Neural progenitor cell (in vitro differentiated cells): ENCODE results near the gene DTNB. TPM values are rescaled to one million over a fixed set of nuclear protein-coding genes. Genes with fewer than 3 reads are reported as not detected.

Experiments used
- DNase-seq: peaks from one replicate; pipeline ENCODE4 v3.0.0-alpha.2; 2016; ENCODE audit warnings: low spot score
- H2AFZ ChIP-seq: fragments of 200-600 bp; sonication (generic); replicated peaks from 2 replicates; pipeline ENCODE4 v1.6.1; 2016; ENCODE audit warnings: antibody characterized with exemption
- H3F3A ChIP-seq: fragments of 200-600 bp; sonication (generic); 2 replicates; pipeline ENCODE4 v1.6.1; 2016; ENCODE audit warnings: antibody characterized with exemption, low read depth
- H3K27ac ChIP-seq: fragments of 200-600 bp; sonication (generic); 2 replicates; pipeline ENCODE4 v1.5.1; 2016; ENCODE audit warnings: mild to moderate bottlenecking
- H3K27me3 ChIP-seq: fragments of 200-600 bp; sonication (generic); 2 replicates; pipeline ENCODE4 v1.6.1; 2016; ENCODE audit warnings: mild to moderate bottlenecking, moderate library complexity
- H3K36me3 ChIP-seq: fragments of 200-600 bp; sonication (generic); 2 replicates; pipeline ENCODE4 v1.5.1; 2016
- H3K4me1 ChIP-seq: fragments of 200-600 bp; sonication (generic); 2 replicates; pipeline ENCODE4 v1.6.1; 2016; ENCODE audit warnings: mixed run types
- H3K4me2 ChIP-seq: fragments of 200-600 bp; sonication (generic); 2 replicates; pipeline ENCODE4 v1.6.1; 2016
- H3K4me3 ChIP-seq: fragments of 200-600 bp; sonication (generic); 2 replicates; pipeline ENCODE4 v1.5.1; 2016
- H3K79me2 ChIP-seq: fragments of 200-600 bp; sonication (generic); 2 replicates; pipeline ENCODE4 v1.6.1; 2016; ENCODE audit warnings: low read depth
- H3K9ac ChIP-seq: fragments of 200-600 bp; sonication (generic); 2 replicates; pipeline ENCODE4 v1.6.1; 2016
- H3K9me3 ChIP-seq: fragments of 200-600 bp; sonication (generic); 2 replicates; pipeline ENCODE4 v1.5.1; 2016; ENCODE audit warnings: low read depth
- H4K20me1 ChIP-seq: fragments of 200-600 bp; sonication (generic); 2 replicates; pipeline ENCODE4 v1.6.1; 2016; ENCODE audit warnings: low read depth
- H3K27ac Mint-ChIP-seq: 3 replicates; pipeline ENCODE4 v1.8.0; 2021; ENCODE audit warnings: mixed read lengths
- H3K27me3 Mint-ChIP-seq: 2 replicates; pipeline ENCODE4 v1.8.0; 2022; ENCODE audit warnings: low read depth, mild to moderate bottlenecking, inconsistent platforms, moderate library complexity, mixed read lengths; ENCODE audit not compliant: insufficient read depth
- H3K36me3 Mint-ChIP-seq: 3 replicates; pipeline ENCODE4 v1.8.0; 2021; ENCODE audit warnings: mixed read lengths
- H3K4me1 Mint-ChIP-seq: 3 replicates; pipeline ENCODE4 v1.8.0; 2021; ENCODE audit warnings: mixed read lengths
- H3K4me3 Mint-ChIP-seq: 3 replicates; pipeline ENCODE4 v1.8.0; 2021; ENCODE audit warnings: mild to moderate bottlenecking, moderate library complexity, mixed read lengths
- H3K9me3 Mint-ChIP-seq: 3 replicates; pipeline ENCODE4 v1.8.0; 2020; ENCODE audit warnings: mixed read lengths
- EZH2 ChIP-seq: fragments of 200-600 bp; sonication (generic); IDR thresholded peaks from 2 replicates; pipeline ENCODE4 v1.6.1; 2017; ENCODE audit warnings: antibody characterized with exemption, mild to moderate bottlenecking, moderate library complexity
- EZH2phosphoT487 ChIP-seq: fragments of 200-600 bp; sonication (generic); IDR thresholded peaks from 2 replicates; pipeline ENCODE4 v1.6.1; 2017; ENCODE audit warnings: antibody characterized with exemption
- total RNA-seq: library from RNA; depleted of rRNA; stranded (reverse); fragments of >200 nt; gene quantifications from 2 replicates; pipeline ENCODE4 v1.2.3, GENCODE V29; 2015; ENCODE audit warnings: low replicate concordance
- TF ChIP-seq, protein P1 (sequence below): fragments of 200-600 bp; sonication (generic); IDR thresholded peaks from 2 replicates; pipeline ENCODE4 v1.5.1; 2017; ENCODE audit warnings: antibody characterized with exemption, mild to moderate bottlenecking

Gene DTNB
- total RNA-seq, 1 donor from 2014 or later, result 27.1 TPM

GRCh38 chr2:25714740-25715139 is 41.4 kb upstream of the DTNB start:
- Histone ChIP-seq H3K36me3 (no peaks in the 10 kb centered on the region), H4K20me1 (no peaks in the 10 kb centered on the region), H3F3A (no peaks in the 10 kb centered on the region), H3K9ac (no peak overlapping the region), H3K4me1 (peaks cover 11% of the 10 kb centered on the region), H3K9me3 (no peaks in the 10 kb centered on the region), H3K4me2 (no peak overlapping the region), H3K4me3 (no peak overlapping the region), H3K27me3 (no peaks in the 10 kb centered on the region), H2AFZ (no peak overlapping the region), H3K79me2 (no peaks in the 10 kb centered on the region), H3K27ac (no peak overlapping the region)
- H3K4me1 Mint-ChIP-seq, result peaks cover 9% of the 10 kb centered on the region
- DNase-seq, result no peak
- no peak overlapping the region for H3K27ac Mint-ChIP-seq
- no peak for TF ChIP-seq EZH2phosphoT487
- TF ChIP-seq EZH2, result no peak
- TF ChIP-seq, protein P1, sequence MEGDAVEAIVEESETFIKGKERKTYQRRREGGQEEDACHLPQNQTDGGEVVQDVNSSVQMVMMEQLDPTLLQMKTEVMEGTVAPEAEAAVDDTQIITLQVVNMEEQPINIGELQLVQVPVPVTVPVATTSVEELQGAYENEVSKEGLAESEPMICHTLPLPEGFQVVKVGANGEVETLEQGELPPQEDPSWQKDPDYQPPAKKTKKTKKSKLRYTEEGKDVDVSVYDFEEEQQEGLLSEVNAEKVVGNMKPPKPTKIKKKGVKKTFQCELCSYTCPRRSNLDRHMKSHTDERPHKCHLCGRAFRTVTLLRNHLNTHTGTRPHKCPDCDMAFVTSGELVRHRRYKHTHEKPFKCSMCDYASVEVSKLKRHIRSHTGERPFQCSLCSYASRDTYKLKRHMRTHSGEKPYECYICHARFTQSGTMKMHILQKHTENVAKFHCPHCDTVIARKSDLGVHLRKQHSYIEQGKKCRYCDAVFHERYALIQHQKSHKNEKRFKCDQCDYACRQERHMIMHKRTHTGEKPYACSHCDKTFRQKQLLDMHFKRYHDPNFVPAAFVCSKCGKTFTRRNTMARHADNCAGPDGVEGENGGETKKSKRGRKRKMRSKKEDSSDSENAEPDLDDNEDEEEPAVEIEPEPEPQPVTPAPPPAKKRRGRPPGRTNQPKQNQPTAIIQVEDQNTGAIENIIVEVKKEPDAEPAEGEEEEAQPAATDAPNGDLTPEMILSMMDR, result no peak
- H3K4me3 Mint-ChIP-seq, result no peak overlapping the region
- no peaks in the 10 kb centered on the region for H3K36me3 Mint-ChIP-seq
- no peaks in the 10 kb centered on the region for H3K9me3 Mint-ChIP-seq
- peaks cover 10% of the 10 kb centered on the region for H3K27me3 Mint-ChIP-seq

DNA sequence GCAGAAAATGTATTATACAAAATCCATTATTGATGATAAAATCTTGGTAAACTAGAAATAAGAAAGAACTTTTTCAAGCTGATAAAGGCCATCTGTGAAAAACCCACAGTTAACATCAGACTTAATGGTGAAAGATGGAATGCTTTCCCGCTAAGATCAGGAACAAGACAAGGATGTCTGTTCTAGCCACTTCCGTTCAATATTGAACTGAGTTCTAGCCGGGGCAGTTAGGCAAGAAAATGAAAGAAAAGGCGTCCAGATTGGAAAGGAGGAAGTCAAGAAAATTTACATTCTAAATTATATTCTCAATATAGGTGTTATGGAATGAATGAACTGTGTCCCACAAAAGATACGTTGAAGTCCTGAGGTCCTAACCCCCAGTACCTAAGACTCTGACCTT is 39.1 kb upstream of the DTNB start:
- no peak overlapping the region for H3K4me3 Mint-ChIP-seq

DNA sequence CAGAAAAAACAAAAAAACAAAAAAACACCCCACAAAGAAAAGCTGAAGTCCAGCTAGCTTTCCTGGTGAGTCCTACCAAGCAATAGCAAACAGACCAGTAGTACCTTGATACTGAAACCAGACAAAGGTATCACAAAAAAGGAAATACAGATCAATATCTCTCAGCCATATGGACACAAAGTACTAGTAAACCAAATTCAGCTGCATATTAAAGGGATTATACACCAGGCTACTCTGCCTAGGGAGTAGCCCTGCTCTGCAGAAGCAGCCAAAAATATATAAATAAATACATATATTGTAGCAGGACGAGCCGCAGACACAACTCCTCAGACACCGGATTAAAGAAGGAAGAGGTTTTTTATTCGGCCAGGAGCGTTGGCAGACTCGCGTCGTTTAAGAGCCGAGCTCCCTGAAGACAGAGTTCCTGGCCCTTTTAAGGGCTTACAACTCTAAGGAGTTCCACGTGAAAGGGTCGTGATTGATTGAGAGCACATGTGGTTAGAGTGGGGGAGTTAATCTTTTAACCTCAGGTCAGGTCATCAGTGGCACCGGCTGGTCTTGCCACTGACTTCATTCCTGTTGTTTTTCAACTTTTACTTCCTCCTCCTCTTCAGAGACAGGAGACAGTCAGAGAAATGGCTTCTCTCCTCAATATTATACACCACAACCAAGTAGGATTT is 38.4 kb upstream of the DTNB start:
- H3K4me2 ChIP-seq, result no peak overlapping the region
- no peaks in the 10 kb centered on the region for H3K9me3 ChIP-seq
- no peak overlapping the region for H3K4me3 ChIP-seq
- no peaks in the 10 kb centered on the region for H3K36me3 ChIP-seq
- no peaks in the 10 kb centered on the region for H3F3A ChIP-seq
- H3K4me1 ChIP-seq, result peaks cover 9% of the 10 kb centered on the region
- Mint-ChIP-seq H3K4me1 (peaks cover 10% of the 10 kb centered on the region), H3K4me3 (no peak overlapping the region), H3K27ac (peak overlapping the region; percentile 53), H3K9me3 (no peaks in the 10 kb centered on the region), H3K27me3 (peaks cover 6% of the 10 kb centered on the region), H3K36me3 (no peaks in the 10 kb centered on the region)
- DNase-seq, result peak; percentile 31
- TF ChIP-seq EZH2 (no peak), EZH2phosphoT487 (no peak)
- TF ChIP-seq, protein P1, result no peak
- H3K79me2 ChIP-seq, result no peaks in the 10 kb centered on the region
- H3K27me3 ChIP-seq, result no peaks in the 10 kb centered on the region
- H4K20me1 ChIP-seq, result no peaks in the 10 kb centered on the region
- H3K27ac ChIP-seq, result no peak overlapping the region
- no peak overlapping the region for H3K9ac ChIP-seq
- no peak overlapping the region for H2AFZ ChIP-seq

More for the DNA sequence above, 39.1 kb upstream of the DTNB start:
- Histone ChIP-seq H3K9me3 (no peaks in the 10 kb centered on the region), H3K4me3 (no peak overlapping the region), H3K9ac (no peak overlapping the region), H4K20me1 (no peaks in the 10 kb centered on the region), H3K27ac (no peak overlapping the region), H3K27me3 (no peaks in the 10 kb centered on the region), H2AFZ (no peak overlapping the region), H3K4me2 (no peak overlapping the region), H3K36me3 (no peaks in the 10 kb centered on the region), H3K4me1 (peaks cover 9% of the 10 kb centered on the region), H3K79me2 (no peaks in the 10 kb centered on the region), H3F3A (no peaks in the 10 kb centered on the region)
- H3K9me3 Mint-ChIP-seq, result no peaks in the 10 kb centered on the region
- TF ChIP-seq EZH2 (no peak), EZH2phosphoT487 (no peak)
- TF ChIP-seq, protein P1, result no peak
- H3K36me3 Mint-ChIP-seq, result no peaks in the 10 kb centered on the region
- H3K4me1 Mint-ChIP-seq, result peaks cover 10% of the 10 kb centered on the region
- DNase-seq, result no peak
- H3K27me3 Mint-ChIP-seq, result peaks cover 6% of the 10 kb centered on the region
- H3K27ac Mint-ChIP-seq, result no peak overlapping the region
